ENCODE measurements around the gene VSTM2L.

- TF ChIP-seq EZH2 (IDR thresholded peaks at IDR 0.05; ENCODE audit: insufficient read depth, poor library complexity, severe bottlenecking), result no peak
- TF ChIP-seq EZH2phosphoT487 (IDR thresholded peaks at IDR 0.05; ENCODE audit: insufficient read depth, low read depth), result no peak
Observed at GRCh38 chr20:37969949-37970855, 67.3 kb downstream of the VSTM2L start.

Data from GM23248 (cell line).